HEK293T (cell line): ENCODE measurements around the gene CFAP45.

ENCODE experiments used
- BHLHE40 ChIP-seq: fragments of 450-650 bp; IDR thresholded peaks from 2 replicates; pipeline ENCODE4 v1.6.1; 2016; ENCODE audit warnings: mild to moderate bottlenecking, moderate library complexity, borderline replicate concordance
- FOXA1 ChIP-seq: fragments of 450-650 bp; IDR thresholded peaks from 2 replicates; pipeline ENCODE4 v1.6.1; 2016; ENCODE audit warnings: mild to moderate bottlenecking
- HDGF ChIP-seq: fragments of 450-650 bp; IDR thresholded peaks from 2 replicates; pipeline ENCODE4 v1.6.1; 2017; ENCODE audit warnings: antibody characterized with exemption, borderline replicate concordance
- TARDBP ChIP-seq: fragments of 450-650 bp; IDR thresholded peaks from 2 replicates; pipeline ENCODE4 v1.6.1; 2016

- TF ChIP-seq HDGF = no peak
- TF ChIP-seq FOXA1 = no peak
- no peak for TF ChIP-seq BHLHE40
- TF ChIP-seq TARDBP = no peak
These were observed 39.1 kb upstream of the CFAP45 start for GRCh38 chr1:159938905-159939677.
